Natural killer cell (primary cell): ENCODE results near the gene TNFRSF9. TPM values are rescaled to one million over a fixed set of nuclear protein-coding genes. Genes with fewer than 3 reads are reported as not detected.

Experiments
- ATAC-seq, 3 donors: fragments of 150-1000 bp in 2 of 3; fragments of 200-7000 bp in 1 of 3; cut with Tn5 transposase; 1 replicate in 1 of 3; 2 replicates in 2 of 3; pipeline ENCODE4 v1.10.0; 2021; ENCODE audit warnings: mild to moderate bottlenecking in 2 of 3, moderate library complexity in 2 of 3
- DNase-seq, 2 donors: peaks; one replicate each; pipeline versions ENCODE4 v3.0.0 to v3.0.0-alpha.2; 2013 to 2021; ENCODE audit warnings: mixed read lengths in 1 of 2
- H3K27ac ChIP-seq: one replicate; pipeline ENCODE4 v1.5.1; 2013; ENCODE audit warnings: mild to moderate bottlenecking, low read length
- H3K27me3 ChIP-seq: one replicate; pipeline ENCODE4 v1.6.1; 2013; ENCODE audit warnings: low read length; ENCODE audit not compliant: control insufficient read depth, insufficient read depth
- H3K36me3 ChIP-seq: one replicate; pipeline ENCODE4 v1.6.1; 2013; ENCODE audit warnings: low read length; ENCODE audit not compliant: control insufficient read depth, insufficient read depth
- H3K4me1 ChIP-seq: one replicate; pipeline ENCODE4 v1.6.1; 2013; ENCODE audit warnings: low read length; ENCODE audit not compliant: control insufficient read depth, insufficient read depth
- H3K4me3 ChIP-seq: one replicate; pipeline ENCODE4 v1.5.1; 2013; ENCODE audit warnings: low read length
- H3K9me3 ChIP-seq: one replicate; pipeline ENCODE4 v1.6.1; 2013; ENCODE audit warnings: low read length; ENCODE audit not compliant: control insufficient read depth, insufficient read depth
- H3K27ac Mint-ChIP-seq, 2 donors: one replicate each; pipeline ENCODE4 v1.8.0; 2022; ENCODE audit warnings: mild to moderate bottlenecking in 2 of 2, mixed read lengths in 2 of 2, moderate library complexity in 1 of 2
- H3K27me3 Mint-ChIP-seq, 2 donors: one replicate each; pipeline ENCODE4 v1.8.0; 2022; ENCODE audit warnings: low read depth in 2 of 2, mixed read lengths in 2 of 2
- H3K36me3 Mint-ChIP-seq: one replicate; pipeline ENCODE4 v1.8.0; 2022; ENCODE audit warnings: mixed read lengths
- H3K4me1 Mint-ChIP-seq, 2 donors: one replicate each; pipeline ENCODE4 v1.8.0; 2022; ENCODE audit warnings: mixed read lengths in 2 of 2
- H3K4me3 Mint-ChIP-seq: one replicate; pipeline ENCODE4 v1.8.0; 2022; ENCODE audit warnings: mild to moderate bottlenecking, moderate library complexity, mixed read lengths
- H3K9me3 Mint-ChIP-seq, 2 donors: one replicate each; pipeline ENCODE4 v1.8.0; 2022; ENCODE audit warnings: mixed read lengths in 2 of 2
- CTCF ChIP-seq: fragments of 200-600 bp; IDR thresholded peaks from one replicate; pipeline ENCODE4 v1.8.0; 2022; ENCODE audit warnings: antibody characterized with exemption
- WGBS: methylation state at CpG from one replicate; pipeline ENCODE4 v1.1.7; 2013; ENCODE audit warnings: missing lambda C conversion rate; ENCODE audit not compliant: insufficient coverage; 5-methylcytosine and 5-hydroxymethylcytosine counted together
- intact Hi-C: fragments of 100-400 bp; cut with micrococcal nuclease; formaldehyde crosslinking; loops from one replicate; pipeline ENCODE4 v1.14.2; 2022
- total RNA-seq, 4 donors: library from RNA; stranded (reverse); fragments of 120-200 nt in 1 of 4; gene quantifications; one replicate each; pipeline versions ENCODE4 v1.2.3 to v1.2.4, GENCODE V29; 2013 to 2022

The TNFRSF9 gene
- total RNA-seq, 3 donors from 2014 or later (not counting 1 experiment from before 2014, with no cell fraction given), result 2.6 to 6.4 (median 4.2) TPM

GRCh38 chr1:7886405-7886745 lies 54.3 kb downstream of the TNFRSF9 start:
- Mint-ChIP-seq H3K36me3 (no peaks in the 10 kb centered on the region), H3K27me3 (peaks cover 7 to 15% of the 10 kb centered on the region in 2 donors), H3K4me3 (no peak overlapping the region), H3K4me1 (peaks cover 0 to 21% of the 10 kb centered on the region in 2 donors), H3K27ac (no peak overlapping the region), H3K9me3 (peaks cover 0 to 6% of the 10 kb centered on the region in 2 donors)
- no peak for TF ChIP-seq CTCF
- DNase-seq (no peak), ATAC-seq (no peak)
- Histone ChIP-seq H3K9me3 (no peaks in the 10 kb centered on the region), H3K4me3 (no peak overlapping the region), H3K4me1 (peaks cover 3% of the 10 kb centered on the region), H3K36me3 (no peaks in the 10 kb centered on the region), H3K27ac (no peak overlapping the region), H3K27me3 (no peaks in the 10 kb centered on the region)
- intact Hi-C loops, result no loop called here
- WGBS, result 90% methylated on average over 7 of the region's 7 CpGs

- no peaks in the 10 kb centered on the region for H3K36me3 Mint-ChIP-seq
These were observed 54.9 kb downstream of the TNFRSF9 start for GRCh38 chr1:7885513-7886404.

GRCh38 chr1:7884757-7885156 lies 55.9 kb downstream of the TNFRSF9 start:
- intact Hi-C loops, result no loop called here
- H3K4me3 Mint-ChIP-seq, result no peak overlapping the region
- peaks cover 0 to 6% of the 10 kb centered on the region in 2 donors for H3K9me3 Mint-ChIP-seq
- H3K27ac Mint-ChIP-seq, result no peak overlapping the region
- Histone ChIP-seq H3K27ac (no peak overlapping the region), H3K9me3 (no peaks in the 10 kb centered on the region), H3K27me3 (no peaks in the 10 kb centered on the region), H3K36me3 (no peaks in the 10 kb centered on the region), H3K4me3 (no peak overlapping the region), H3K4me1 (peaks cover 3% of the 10 kb centered on the region)
- H3K36me3 Mint-ChIP-seq, result no peaks in the 10 kb centered on the region
- DNase-seq, result no peak
- WGBS, result 100% methylated on average over 1 of the region's 1 CpG
- peaks cover 0 to 15% of the 10 kb centered on the region in 2 donors for H3K4me1 Mint-ChIP-seq
- ATAC-seq, result no peak
- H3K27me3 Mint-ChIP-seq, result peaks cover 0 to 11% of the 10 kb centered on the region in 2 donors
- no peak for TF ChIP-seq CTCF

More at GRCh38 chr1:7885513-7886404, 54.9 kb downstream of the TNFRSF9 start:
- H3K4me3 ChIP-seq, result no peak overlapping the region
- peaks cover 0 to 6% of the 10 kb centered on the region in 2 donors for H3K9me3 Mint-ChIP-seq
- intact Hi-C loops, result no loop called here
- WGBS, result 38% methylated on average over 20 of the region's 27 CpGs
- H3K4me1 ChIP-seq, result peaks cover 3% of the 10 kb centered on the region
- no peaks in the 10 kb centered on the region for H3K27me3 ChIP-seq
- peaks cover 0 to 15% of the 10 kb centered on the region in 2 donors for H3K4me1 Mint-ChIP-seq
- no peak for TF ChIP-seq CTCF
- peaks cover 7 to 15% of the 10 kb centered on the region in 2 donors for H3K27me3 Mint-ChIP-seq
- no peaks in the 10 kb centered on the region for H3K36me3 ChIP-seq
- ATAC-seq, result peak in 1 of 3 donors; percentile 59
- DNase-seq, result peak in 1 of 2 donors; percentile 25
- no peak overlapping the region for H3K4me3 Mint-ChIP-seq
- no peak overlapping the region for H3K27ac ChIP-seq
- no peaks in the 10 kb centered on the region for H3K9me3 ChIP-seq
- no peak overlapping the region for H3K27ac Mint-ChIP-seq
